Measurements from ENCODE around the gene DR1. TPM values are rescaled to one million over a fixed set of nuclear protein-coding genes. Genes with fewer than 3 reads are reported as not detected.
A peak's percentile ranks its signal among the peaks of the same experiment; 100 is the strongest.

Gene DR1
- total RNA-seq, 1 experiment from 2014 or later = 104 TPM

GRCh38 chr1:93323185-93323820, 22.4 kb upstream of the DR1 start:
- Mint-ChIP-seq H3K36me3 (ENCODE audit: insufficient read depth, unreplicated experiment) (no peaks in the 10 kb centered on the region), H3K9me3 (ENCODE audit: unreplicated experiment) (no peaks in the 10 kb centered on the region), H3K4me1 (ENCODE audit: insufficient read depth, unreplicated experiment) (peaks cover 29% of the 10 kb centered on the region), H3K4me3 (ENCODE audit: unreplicated experiment) (no peak overlapping the region), H3K27ac (ENCODE audit: low read depth, unreplicated experiment) (peak overlapping the region; percentile 94), H3K27me3 (ENCODE audit: insufficient read depth, unreplicated experiment) (no peaks in the 10 kb centered on the region)
- ChIA-PET CTCF (interaction anchor here (0.6 to 3.4 kb wide), 5 partner anchors 13 to 243 kb away, joined by 3 to 24 read pairs (median 4); partner anchors contain the start of gene DR1), POLR2A (interaction anchor here (0.6 to 29.5 kb wide), 6 partner anchors 15 to 526 kb away, joined by 3 to 750 read pairs (median 6); partner anchors contain the start of gene DR1)
- no peak for DNase-seq (ENCODE audit: unreplicated experiment)
- intact Hi-C loops (cut with micrococcal nuclease) = no loop called here
- TF ChIP-seq CTCF (IDR thresholded peaks at IDR 0.05; ENCODE audit: unreplicated experiment) = no peak
- BruUV-seq (replicated peaks) = no TSS peak

- intact Hi-C loops (cut with micrococcal nuclease) = loop anchor here (2.0 kb wide), 1 partner anchor 22 kb away; no protein-coding TSS in a partner anchor
- ChIA-PET CTCF (interaction anchor here (0.6 to 3.4 kb wide), 7 partner anchors 13 to 1524 kb away, joined by 4 to 24 read pairs (median 6); partner anchors contain the start of gene DR1), POLR2A (interaction anchor here (0.5 to 29.5 kb wide), 25 partner anchors 8 to 1434 kb away, joined by 3 to 750 read pairs (median 4); partner anchors contain the start of genes DR1 and MTF2)
- no peaks in the 10 kb centered on the region for H3K36me3 Mint-ChIP-seq (ENCODE audit: insufficient read depth, unreplicated experiment)
- H3K27me3 Mint-ChIP-seq (ENCODE audit: insufficient read depth, unreplicated experiment) = no peaks in the 10 kb centered on the region
- TSS peak; percentile 95 for BruUV-seq (replicated peaks)
- H3K4me1 Mint-ChIP-seq (ENCODE audit: insufficient read depth, unreplicated experiment) = peaks cover 23% of the 10 kb centered on the region
- H3K4me3 Mint-ChIP-seq (ENCODE audit: unreplicated experiment) = peak overlapping the region; percentile 62
- H3K27ac Mint-ChIP-seq (ENCODE audit: low read depth, unreplicated experiment) = peak overlapping the region; percentile 94
- no peaks in the 10 kb centered on the region for H3K9me3 Mint-ChIP-seq (ENCODE audit: unreplicated experiment)
- DNase-seq (ENCODE audit: unreplicated experiment) = peak; percentile 78
- TF ChIP-seq CTCF (IDR thresholded peaks at IDR 0.05; ENCODE audit: unreplicated experiment) = no peak
Observed at GRCh38 chr1:93324486-93325464, 20.9 kb upstream of the DR1 start.

GRCh38 chr1:93328809-93329760, 16.6 kb upstream of the DR1 start:
- intact Hi-C loops (cut with micrococcal nuclease) = no loop called here
- Mint-ChIP-seq H3K4me1 (ENCODE audit: insufficient read depth, unreplicated experiment) (peaks cover 15% of the 10 kb centered on the region), H3K4me3 (ENCODE audit: unreplicated experiment) (no peak overlapping the region), H3K9me3 (ENCODE audit: unreplicated experiment) (no peaks in the 10 kb centered on the region), H3K27ac (ENCODE audit: low read depth, unreplicated experiment) (no peak overlapping the region), H3K27me3 (ENCODE audit: insufficient read depth, unreplicated experiment) (no peaks in the 10 kb centered on the region), H3K36me3 (ENCODE audit: insufficient read depth, unreplicated experiment) (peaks cover 7% of the 10 kb centered on the region)
- no peak for TF ChIP-seq CTCF (IDR thresholded peaks at IDR 0.05; ENCODE audit: unreplicated experiment)
- POLR2A ChIA-PET = interaction anchor here (29.5 kb wide), 1 partner anchor 17 kb away, joined by 750 read pairs; the partner anchor contains the start of gene DR1
- CTCF ChIA-PET = interaction anchor here (0.6 to 1.2 kb wide), 3 partner anchors 25 to 544 kb away, joined by 3 read pairs; partner anchors contain the start of gene BCAR3
- DNase-seq (ENCODE audit: unreplicated experiment) = no peak
- BruUV-seq (replicated peaks) = no TSS peak
